ENCODE results near the gene PCCB. TPM values are rescaled to one million over a fixed set of nuclear protein-coding genes. Genes with fewer than 3 reads are reported as not detected.

Gene PCCB
- total RNA-seq, 1 donor from 2014 or later: 32.6 TPM

DNA sequence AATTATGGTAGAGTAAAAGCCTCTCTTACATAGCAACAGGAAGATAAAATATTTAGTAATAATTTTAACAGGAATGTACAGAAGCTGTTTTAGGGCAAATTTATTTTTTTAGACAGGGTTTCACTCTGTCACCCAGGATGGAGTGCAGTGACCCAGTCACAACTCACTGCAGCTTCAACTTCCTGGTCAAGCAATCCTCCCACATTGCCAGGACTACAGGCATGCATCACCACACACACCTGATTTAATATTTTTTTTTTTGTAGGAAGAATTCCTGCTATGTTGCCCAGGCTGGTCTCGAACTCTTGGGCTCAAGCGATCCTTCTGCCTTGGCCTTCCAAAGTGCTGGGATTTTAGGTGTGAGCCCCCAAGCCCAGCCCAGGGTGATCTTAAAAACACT is 61.1 kb downstream of the PCCB start:
- intact Hi-C loops (cut with DNase I): no loop called here
- TF ChIP-seq, protein P1, sequence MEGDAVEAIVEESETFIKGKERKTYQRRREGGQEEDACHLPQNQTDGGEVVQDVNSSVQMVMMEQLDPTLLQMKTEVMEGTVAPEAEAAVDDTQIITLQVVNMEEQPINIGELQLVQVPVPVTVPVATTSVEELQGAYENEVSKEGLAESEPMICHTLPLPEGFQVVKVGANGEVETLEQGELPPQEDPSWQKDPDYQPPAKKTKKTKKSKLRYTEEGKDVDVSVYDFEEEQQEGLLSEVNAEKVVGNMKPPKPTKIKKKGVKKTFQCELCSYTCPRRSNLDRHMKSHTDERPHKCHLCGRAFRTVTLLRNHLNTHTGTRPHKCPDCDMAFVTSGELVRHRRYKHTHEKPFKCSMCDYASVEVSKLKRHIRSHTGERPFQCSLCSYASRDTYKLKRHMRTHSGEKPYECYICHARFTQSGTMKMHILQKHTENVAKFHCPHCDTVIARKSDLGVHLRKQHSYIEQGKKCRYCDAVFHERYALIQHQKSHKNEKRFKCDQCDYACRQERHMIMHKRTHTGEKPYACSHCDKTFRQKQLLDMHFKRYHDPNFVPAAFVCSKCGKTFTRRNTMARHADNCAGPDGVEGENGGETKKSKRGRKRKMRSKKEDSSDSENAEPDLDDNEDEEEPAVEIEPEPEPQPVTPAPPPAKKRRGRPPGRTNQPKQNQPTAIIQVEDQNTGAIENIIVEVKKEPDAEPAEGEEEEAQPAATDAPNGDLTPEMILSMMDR (IDR thresholded peaks at IDR 0.05): no peak
- Histone ChIP-seq H3K4me3 (no peak overlapping the region), H3K27ac (no peak overlapping the region), H3K36me3 (no peaks in the 10 kb centered on the region), H3K27me3 (no peaks in the 10 kb centered on the region), H3K4me1 (no peaks in the 10 kb centered on the region), H3K9me3 (no peaks in the 10 kb centered on the region)
- no peak for ATAC-seq
- no peak for DNase-seq

DNA sequence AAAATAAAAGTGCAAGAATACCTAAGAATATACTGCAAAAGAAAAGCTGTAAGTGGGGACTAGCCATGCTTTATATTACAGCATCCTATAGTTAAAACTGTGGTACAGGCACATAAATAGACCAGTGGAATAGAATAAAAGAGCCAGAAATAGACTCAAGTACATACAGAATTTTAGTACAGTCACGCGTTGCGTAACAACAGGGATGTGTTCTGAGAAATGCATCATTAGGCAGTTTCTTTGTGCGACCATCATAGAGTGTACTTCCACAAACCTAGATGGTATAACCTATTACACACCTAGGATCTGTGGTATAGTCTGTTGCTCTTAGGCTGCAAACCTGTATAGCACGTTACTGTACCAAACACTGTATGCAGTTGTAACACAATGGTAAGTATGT is 61.8 kb downstream of the PCCB start:
- ATAC-seq (no peak), DNase-seq (no peak)

DNA sequence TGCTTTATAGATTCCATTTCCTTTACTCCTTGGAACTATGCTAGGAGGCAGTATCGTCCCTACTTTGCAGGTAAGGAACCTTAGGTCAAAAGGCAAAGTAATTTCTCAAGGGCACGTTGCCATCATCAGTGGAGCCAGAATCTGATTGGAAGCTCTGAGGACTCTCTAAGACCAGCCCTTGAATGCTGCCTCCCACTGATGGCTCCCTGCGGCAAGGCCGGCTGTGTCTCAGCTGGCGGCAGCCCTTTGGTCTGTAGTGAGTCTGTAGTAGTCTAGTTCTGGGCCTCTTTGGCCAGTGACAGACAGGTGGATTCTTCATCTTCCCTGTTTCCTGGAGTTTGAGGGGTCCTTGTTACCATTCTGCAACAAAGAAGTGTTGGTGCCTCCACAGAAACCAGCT is 76.2 kb downstream of the PCCB start:
- no peak overlapping the region for H3K4me3 ChIP-seq
- intact Hi-C loops (cut with DNase I): no loop called here
- no peaks in the 10 kb centered on the region for H3K27me3 ChIP-seq
- no peak for ATAC-seq
- peaks cover 19% of the 10 kb centered on the region for H3K36me3 ChIP-seq
- no peak overlapping the region for H3K27ac ChIP-seq
- no peaks in the 10 kb centered on the region for H3K4me1 ChIP-seq
- TF ChIP-seq, protein P1 (IDR thresholded peaks at IDR 0.05): no peak
- H3K9me3 ChIP-seq: peaks cover 6% of the 10 kb centered on the region
- no peak for DNase-seq

More for the DNA sequence above, 61.8 kb downstream of the PCCB start:
- no peak overlapping the region for H3K4me3 ChIP-seq
- H3K9me3 ChIP-seq: no peaks in the 10 kb centered on the region
- intact Hi-C loops (cut with DNase I): no loop called here
- H3K27ac ChIP-seq: no peak overlapping the region
- H3K27me3 ChIP-seq: no peaks in the 10 kb centered on the region
- TF ChIP-seq, protein P1 (IDR thresholded peaks at IDR 0.05): no peak
- no peaks in the 10 kb centered on the region for H3K4me1 ChIP-seq
- no peaks in the 10 kb centered on the region for H3K36me3 ChIP-seq

DNA sequence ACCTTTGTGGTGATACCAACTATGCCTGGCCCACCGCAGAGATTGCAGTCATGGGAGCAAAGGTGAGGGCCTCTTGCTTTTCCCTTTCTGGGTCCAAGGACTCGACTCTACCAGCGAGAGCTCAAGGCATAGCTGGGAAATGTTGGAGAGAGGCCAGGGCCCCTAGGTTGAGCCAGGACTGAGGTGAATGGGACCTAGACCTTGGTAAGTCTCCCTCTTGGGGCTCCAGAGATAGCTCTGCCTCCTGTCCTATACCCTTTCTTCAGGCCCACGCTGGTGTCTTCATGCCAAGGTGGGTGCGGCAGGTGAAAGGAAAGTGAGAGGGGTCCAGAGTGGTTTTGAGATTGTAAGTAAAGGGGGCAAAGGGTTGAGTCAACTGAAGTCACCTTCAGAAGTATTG is 77.5 kb downstream of the PCCB start:
- Histone ChIP-seq H3K36me3 (peaks cover 19% of the 10 kb centered on the region), H3K4me3 (no peak overlapping the region), H3K27ac (no peak overlapping the region), H3K27me3 (no peaks in the 10 kb centered on the region), H3K9me3 (peaks cover 6% of the 10 kb centered on the region), H3K4me1 (no peaks in the 10 kb centered on the region)
- intact Hi-C loops (cut with DNase I): no loop called here
- ATAC-seq: no peak
- TF ChIP-seq, protein P1 (IDR thresholded peaks at IDR 0.05): no peak
- DNase-seq: no peak

GRCh38 chr3:136329593-136329992 is 79.5 kb downstream of the PCCB start:
- H3K4me1 ChIP-seq: no peaks in the 10 kb centered on the region
- DNase-seq: no peak
- H3K4me3 ChIP-seq: no peak overlapping the region
- H3K27me3 ChIP-seq: no peaks in the 10 kb centered on the region
- peaks cover 34% of the 10 kb centered on the region for H3K36me3 ChIP-seq
- intact Hi-C loops (cut with DNase I): no loop called here
- no peak for ATAC-seq
- no peaks in the 10 kb centered on the region for H3K9me3 ChIP-seq
- TF ChIP-seq, protein P1 (IDR thresholded peaks at IDR 0.05): no peak
- H3K27ac ChIP-seq: no peak overlapping the region

DNA sequence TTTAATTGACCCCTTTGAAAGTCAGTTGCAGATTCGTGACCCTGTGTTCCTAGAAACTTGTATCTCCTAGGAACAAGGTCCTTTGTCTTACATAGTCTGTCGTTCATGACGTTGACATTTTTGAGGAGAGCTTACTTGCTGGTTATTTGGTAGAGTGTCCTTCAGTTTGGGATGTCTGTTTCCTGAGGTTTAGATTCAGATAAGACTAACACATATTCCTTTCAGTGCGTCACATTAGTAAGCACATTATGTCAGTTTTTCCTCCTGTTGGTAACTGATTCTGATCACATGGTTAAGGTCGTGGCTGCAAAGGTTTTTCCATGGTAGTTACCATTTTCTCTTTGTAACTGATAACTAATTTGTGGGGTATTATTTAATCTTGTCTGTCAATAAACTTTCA is 80.8 kb downstream of the PCCB start:
- TF ChIP-seq, protein P1 (IDR thresholded peaks at IDR 0.05): no peak
- intact Hi-C loops (cut with DNase I): no loop called here
- ATAC-seq (no peak), DNase-seq (no peak)
- Histone ChIP-seq H3K4me3 (no peak overlapping the region), H3K4me1 (no peaks in the 10 kb centered on the region), H3K9me3 (no peaks in the 10 kb centered on the region), H3K36me3 (peaks cover 42% of the 10 kb centered on the region), H3K27ac (no peak overlapping the region), H3K27me3 (no peaks in the 10 kb centered on the region)
